Measurements from ENCODE around the gene PNO1.

PNO1 gene

DNA sequence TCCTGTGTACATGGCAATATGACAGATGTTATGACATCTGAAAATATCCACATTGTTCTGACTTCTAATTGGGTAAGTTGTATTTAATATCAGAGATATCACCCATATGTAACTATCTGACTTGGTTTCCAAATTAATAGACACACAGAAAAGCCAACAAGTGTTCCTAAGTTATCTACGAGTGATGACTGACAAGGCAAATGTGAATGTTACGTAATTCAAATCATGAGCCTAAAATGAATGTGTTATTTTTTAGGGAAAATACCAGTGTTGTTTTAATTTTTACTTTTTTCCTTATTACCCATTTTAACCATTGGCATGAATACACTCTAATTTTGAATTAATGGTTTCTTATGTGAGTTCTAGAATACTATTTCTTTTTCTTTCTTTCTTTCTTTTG is 15.8 kb upstream of the PNO1 start:
- H3K27me3 ChIP-seq, result no peaks in the 10 kb centered on the region
- TF ChIP-seq CTCF (IDR thresholded peaks at IDR 0.05), result no peak
- peaks cover 15 to 28% (median 16%) of the 10 kb centered on the region in 3 donors for H3K36me3 ChIP-seq
- H3K9me3 ChIP-seq, result no peaks in the 10 kb centered on the region
- no peak overlapping the region for H3K27ac ChIP-seq
- no peak for DNase-seq
- H3K4me1 ChIP-seq, result no peaks in the 10 kb centered on the region
- H3K4me3 ChIP-seq, result no peak overlapping the region
- intact Hi-C loops (cut with DNase I; ENCODE audit: low total_unique reads), result loop anchor here (2.0 kb wide), 1 partner anchor 71 kb away; no protein-coding TSS in a partner anchor

- no peak for TF ChIP-seq CTCF (IDR thresholded peaks at IDR 0.05)
- Histone ChIP-seq H3K4me1 (peaks cover 0 to 10% (median 8%) of the 10 kb centered on the region in 4 donors), H3K4me3 (no peak overlapping the region), H3K9me3 (no peaks in the 10 kb centered on the region), H3K27ac (no peak overlapping the region), H3K27me3 (no peaks in the 10 kb centered on the region), H3K36me3 (no peaks in the 10 kb centered on the region)
- intact Hi-C loops (cut with DNase I; ENCODE audit: low total_unique reads), result no loop called here
- DNase-seq, result no peak
Measured at GRCh38 chr2:68151037-68151436, 6.7 kb upstream of the PNO1 start.

GRCh38 chr2:68152681-68153347 is 4.9 kb upstream of the PNO1 start:
- H3K4me1 ChIP-seq, result peaks cover 0 to 18% (median 15%) of the 10 kb centered on the region in 4 donors
- TF ChIP-seq CTCF (IDR thresholded peaks at IDR 0.05), result no peak
- DNase-seq, result no peak
- no peaks in the 10 kb centered on the region for H3K9me3 ChIP-seq
- no peaks in the 10 kb centered on the region for H3K36me3 ChIP-seq
- intact Hi-C loops (cut with DNase I; ENCODE audit: low total_unique reads), result no loop called here
- H3K27me3 ChIP-seq, result no peaks in the 10 kb centered on the region
- no peak overlapping the region for H3K27ac ChIP-seq
- H3K4me3 ChIP-seq, result no peak overlapping the region

DNA sequence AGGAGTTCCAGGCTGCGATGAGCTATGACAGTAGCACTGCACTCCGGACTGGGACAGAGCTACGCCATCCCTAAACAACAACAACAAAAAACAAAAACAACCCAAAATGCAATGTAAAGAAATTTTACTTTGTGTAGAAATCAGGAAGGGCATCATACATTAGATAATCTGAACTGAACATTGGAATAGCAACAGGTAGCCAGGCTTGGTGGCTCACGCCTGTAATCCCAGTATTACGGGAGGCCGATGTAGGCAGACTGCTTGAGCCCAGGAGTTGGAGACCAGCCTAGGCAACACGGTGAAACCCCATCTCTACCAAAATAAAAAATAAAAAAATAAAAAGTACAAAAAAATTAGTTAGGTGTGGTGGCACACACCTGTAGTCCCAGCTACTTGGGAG is 2.1 kb upstream of the PNO1 start:
- Histone ChIP-seq H3K36me3 (peaks cover 0 to 5% (median 0%) of the 10 kb centered on the region in 3 donors), H3K4me1 (peaks cover 0 to 34% (median 30%) of the 10 kb centered on the region in 4 donors), H3K27me3 (no peaks in the 10 kb centered on the region), H3K27ac (no peak overlapping the region), H3K9me3 (no peaks in the 10 kb centered on the region), H3K4me3 (no peak overlapping the region)
- no peak for TF ChIP-seq CTCF (IDR thresholded peaks at IDR 0.05)
- DNase-seq, result no peak
- intact Hi-C loops (cut with DNase I; ENCODE audit: low total_unique reads), result no loop called here

DNA sequence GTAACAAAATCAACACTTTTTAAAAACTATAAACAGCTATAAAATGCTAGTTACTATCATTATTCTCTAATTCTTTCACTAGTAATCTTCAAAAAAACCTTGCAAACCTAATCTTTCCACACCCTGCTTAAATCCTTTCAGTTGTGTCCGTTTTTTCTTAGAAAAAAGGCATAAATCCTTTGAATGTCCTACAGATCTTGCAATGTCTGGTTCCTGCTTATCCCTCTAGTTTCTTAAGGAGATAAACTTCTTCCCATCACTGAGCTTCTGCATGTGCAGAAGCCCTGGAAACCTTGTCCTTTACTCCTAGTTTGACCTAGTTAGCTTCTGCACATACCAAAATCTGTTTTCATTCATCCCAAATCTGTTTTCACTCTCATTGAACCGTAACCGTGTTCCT is 1.3 kb upstream of the PNO1 start:
- Histone ChIP-seq H3K27me3 (no peaks in the 10 kb centered on the region), H3K4me1 (peaks cover 0 to 34% (median 30%) of the 10 kb centered on the region in 4 donors), H3K4me3 (peak overlapping the region; percentile 82 to 96), H3K9me3 (no peaks in the 10 kb centered on the region), H3K27ac (peak overlapping the region; percentile 76 to 79), H3K36me3 (peaks cover 0 to 10% (median 3%) of the 10 kb centered on the region in 3 donors)
- DNase-seq, result no peak
- intact Hi-C loops (cut with DNase I; ENCODE audit: low total_unique reads), result no loop called here
- TF ChIP-seq CTCF (IDR thresholded peaks at IDR 0.05), result no peak
